Neutrophil (primary cell): ENCODE measurements around the gene CHCHD6.

Experiments used
- H3K27ac ChIP-seq: fragments of 200-600 bp; sonication (generic); 2 replicates; pipeline ENCODE4 v1.5.1; 2016; ENCODE audit warnings: mild to moderate bottlenecking, moderate library complexity
- H3K27me3 ChIP-seq: fragments of 200-600 bp; sonication (generic); 2 replicates; pipeline ENCODE4 v1.6.0; 2016; ENCODE audit warnings: mild to moderate bottlenecking
- H3K36me3 ChIP-seq: fragments of 200-600 bp; sonication (generic); 2 replicates; pipeline ENCODE4 v1.5.1; 2017
- H3K4me1 ChIP-seq, 2 experiments: fragments of 200-600 bp in 1 of 2; sonication (generic) in 1 of 2; 1 replicate in 1 of 2; 2 replicates in 1 of 2; pipeline versions ENCODE4 v1.5.1 to v1.6.1; 2013 to 2016; ENCODE audit warnings: low read depth in 1 of 2, low read length in 1 of 2, mild to moderate bottlenecking in 1 of 2, moderate library complexity in 1 of 2; ENCODE audit not compliant: control insufficient read depth in 1 of 2, insufficient read depth in 1 of 2
- H3K4me3 ChIP-seq, 2 experiments: fragments of 200-600 bp in 1 of 2; sonication (generic) in 1 of 2; 1 replicate in 1 of 2; 2 replicates in 1 of 2; pipeline ENCODE4 v1.5.1; 2013 to 2016; ENCODE audit warnings: low read depth in 1 of 2, low read length in 1 of 2, mild to moderate bottlenecking in 1 of 2, moderate library complexity in 1 of 2
- H3K9me3 ChIP-seq: fragments of 200-600 bp; sonication (generic); 2 replicates; pipeline ENCODE4 v1.5.1; 2016
- TF ChIP-seq, protein P1 (sequence below): fragments of 200-600 bp; sonication (generic); IDR thresholded peaks from 2 replicates; pipeline ENCODE4 v1.5.1; 2016; ENCODE audit warnings: antibody characterized with exemption

The CHCHD6 gene

DNA sequence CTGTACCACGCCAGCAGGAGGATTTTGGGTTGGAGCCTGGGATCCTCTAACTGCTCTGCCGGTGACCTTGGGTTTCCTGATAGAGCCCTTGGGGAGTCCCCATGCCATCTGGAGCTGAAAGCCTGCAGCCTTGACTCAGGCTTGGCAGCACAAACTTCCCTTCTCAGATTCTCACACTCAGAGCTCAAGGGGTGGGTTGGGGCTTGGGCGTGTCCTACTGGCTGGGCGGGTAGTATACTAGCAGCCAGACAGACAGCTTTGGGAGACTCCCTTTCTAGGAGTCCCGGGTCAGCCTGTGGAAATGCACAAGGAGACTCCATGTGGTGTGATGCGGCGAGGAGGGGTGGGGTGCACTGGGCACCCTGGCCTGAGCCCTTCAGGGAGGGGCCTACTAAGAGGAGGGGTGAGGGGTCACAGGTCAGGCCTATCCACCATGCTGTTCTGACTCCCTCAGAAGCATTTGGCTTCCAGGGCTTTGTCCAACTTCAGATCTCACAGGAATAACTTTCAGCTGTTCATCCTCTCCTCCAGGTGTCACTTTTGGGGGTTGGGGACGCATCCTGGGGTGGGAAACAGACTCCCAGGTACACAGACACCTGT is 257.3 kb downstream of the CHCHD6 start:
- no peaks in the 10 kb centered on the region for H3K36me3 ChIP-seq
- no peaks in the 10 kb centered on the region for H3K27me3 ChIP-seq
- no peak overlapping the region for H3K27ac ChIP-seq
- H3K4me1 ChIP-seq, result no peaks in the 10 kb centered on the region
- no peak overlapping the region for H3K4me3 ChIP-seq
- TF ChIP-seq, protein P1, sequence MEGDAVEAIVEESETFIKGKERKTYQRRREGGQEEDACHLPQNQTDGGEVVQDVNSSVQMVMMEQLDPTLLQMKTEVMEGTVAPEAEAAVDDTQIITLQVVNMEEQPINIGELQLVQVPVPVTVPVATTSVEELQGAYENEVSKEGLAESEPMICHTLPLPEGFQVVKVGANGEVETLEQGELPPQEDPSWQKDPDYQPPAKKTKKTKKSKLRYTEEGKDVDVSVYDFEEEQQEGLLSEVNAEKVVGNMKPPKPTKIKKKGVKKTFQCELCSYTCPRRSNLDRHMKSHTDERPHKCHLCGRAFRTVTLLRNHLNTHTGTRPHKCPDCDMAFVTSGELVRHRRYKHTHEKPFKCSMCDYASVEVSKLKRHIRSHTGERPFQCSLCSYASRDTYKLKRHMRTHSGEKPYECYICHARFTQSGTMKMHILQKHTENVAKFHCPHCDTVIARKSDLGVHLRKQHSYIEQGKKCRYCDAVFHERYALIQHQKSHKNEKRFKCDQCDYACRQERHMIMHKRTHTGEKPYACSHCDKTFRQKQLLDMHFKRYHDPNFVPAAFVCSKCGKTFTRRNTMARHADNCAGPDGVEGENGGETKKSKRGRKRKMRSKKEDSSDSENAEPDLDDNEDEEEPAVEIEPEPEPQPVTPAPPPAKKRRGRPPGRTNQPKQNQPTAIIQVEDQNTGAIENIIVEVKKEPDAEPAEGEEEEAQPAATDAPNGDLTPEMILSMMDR, result no peak
- no peaks in the 10 kb centered on the region for H3K9me3 ChIP-seq

DNA sequence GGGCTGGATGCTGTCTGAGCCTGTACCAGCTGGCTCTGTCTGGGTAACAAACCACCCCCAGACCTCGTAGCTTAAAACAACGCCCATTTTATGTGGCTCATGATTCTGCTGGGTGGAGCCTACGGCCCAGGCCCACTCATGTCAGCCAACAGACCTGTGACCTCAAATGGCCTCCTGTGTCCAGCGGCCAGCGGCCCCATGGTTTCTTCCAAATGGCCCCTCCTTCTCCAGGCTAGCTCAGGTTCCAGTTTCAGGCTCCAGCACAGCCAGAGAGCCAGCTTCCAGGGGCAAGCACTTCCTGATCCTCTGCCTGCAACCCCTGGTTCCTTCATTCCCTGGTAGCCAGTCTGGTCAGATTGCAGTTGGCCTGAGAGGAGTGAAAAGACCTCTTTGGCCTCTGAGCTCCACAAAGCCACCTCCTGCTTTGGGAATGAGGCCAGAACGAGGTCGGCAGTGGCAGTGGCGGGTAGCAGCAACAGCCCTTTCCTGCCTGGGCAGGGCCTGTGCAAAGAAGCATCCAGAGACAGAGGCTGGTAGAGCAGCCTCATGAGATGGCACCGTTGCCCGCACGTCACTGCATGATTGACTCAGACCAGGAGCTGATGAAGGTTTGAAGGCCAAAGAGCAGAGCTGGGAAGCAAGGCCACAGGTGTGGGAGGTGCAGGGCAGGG is 257.9 kb downstream of the CHCHD6 start:
- H3K27ac ChIP-seq, result no peak overlapping the region
- H3K4me1 ChIP-seq, result no peaks in the 10 kb centered on the region
- TF ChIP-seq, protein P1, result no peak
- H3K4me3 ChIP-seq, result no peak overlapping the region
- H3K27me3 ChIP-seq, result no peaks in the 10 kb centered on the region
- H3K36me3 ChIP-seq, result no peaks in the 10 kb centered on the region
- no peaks in the 10 kb centered on the region for H3K9me3 ChIP-seq

DNA sequence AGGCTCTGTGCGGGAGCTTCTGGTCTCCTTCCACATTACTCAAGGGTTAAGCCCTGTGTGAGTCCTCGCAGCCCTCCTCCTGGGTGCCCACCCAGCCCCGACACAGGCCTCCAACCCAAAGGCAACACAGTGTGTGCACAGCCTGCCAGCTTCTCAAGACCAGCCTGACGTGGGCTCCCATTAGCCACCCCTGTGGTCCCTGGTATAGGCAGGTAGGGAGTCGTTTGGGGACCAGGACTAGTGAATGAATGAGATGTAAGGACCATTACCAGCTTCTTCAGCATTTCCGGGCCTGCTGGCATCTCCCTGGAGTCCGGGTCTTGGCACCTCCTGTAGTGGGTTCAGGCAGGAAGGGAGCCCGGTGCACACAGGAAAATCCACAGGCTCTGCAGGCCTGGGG is 258.7 kb downstream of the CHCHD6 start:
- Histone ChIP-seq H3K27me3 (peaks cover 2% of the 10 kb centered on the region), H3K27ac (no peak overlapping the region), H3K9me3 (no peaks in the 10 kb centered on the region), H3K4me1 (no peaks in the 10 kb centered on the region), H3K36me3 (no peaks in the 10 kb centered on the region), H3K4me3 (no peak overlapping the region)
- TF ChIP-seq, protein P1, result no peak

DNA sequence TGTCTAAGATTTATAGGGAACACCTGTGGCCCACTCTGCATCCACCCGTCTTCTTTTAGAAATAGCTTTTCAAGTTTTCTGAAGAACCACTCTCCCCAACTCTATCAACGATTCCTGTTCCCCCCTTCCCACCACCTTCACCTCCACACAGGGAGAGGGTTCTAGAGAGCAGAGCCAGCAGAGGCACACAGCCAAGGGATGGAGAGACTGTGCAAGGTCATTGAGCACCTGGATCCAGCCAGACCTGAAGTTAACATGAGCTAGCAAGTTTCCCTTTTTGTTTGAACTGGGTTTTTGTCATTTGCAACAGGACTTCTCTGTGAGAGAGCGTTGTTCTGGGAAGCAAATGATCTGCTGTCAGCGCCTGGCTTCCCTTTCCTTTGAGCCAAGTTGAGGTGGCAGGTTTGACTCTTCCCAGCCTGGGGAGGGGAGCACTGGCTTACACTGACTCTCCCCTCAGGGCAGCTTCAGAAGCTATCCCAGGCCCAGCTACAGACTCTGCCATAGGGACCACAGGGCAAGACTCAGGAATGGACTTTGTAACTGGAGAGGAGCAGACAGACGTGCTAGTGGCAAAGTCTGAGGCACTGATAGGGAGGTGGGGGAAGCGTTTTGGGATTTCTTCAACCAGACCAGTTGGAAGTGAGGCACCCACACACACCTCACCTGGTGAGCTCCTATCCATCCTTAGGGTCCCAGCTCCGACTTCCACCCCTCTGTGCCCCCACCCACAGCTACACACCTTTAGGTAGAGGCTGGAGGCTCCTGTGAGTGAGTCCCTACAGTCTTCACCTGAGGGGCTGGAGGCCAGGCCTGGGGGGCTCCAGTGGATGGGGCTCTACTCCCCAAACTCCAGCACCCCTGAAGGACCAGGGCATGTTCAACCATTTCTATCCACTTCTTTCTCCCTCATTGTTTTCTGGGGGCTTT is 259.5 kb downstream of the CHCHD6 start:
- Histone ChIP-seq H3K9me3 (no peaks in the 10 kb centered on the region), H3K36me3 (no peaks in the 10 kb centered on the region), H3K4me3 (no peak overlapping the region), H3K27me3 (peaks cover 9% of the 10 kb centered on the region), H3K27ac (no peak overlapping the region), H3K4me1 (no peaks in the 10 kb centered on the region)
- TF ChIP-seq, protein P1, result no peak

DNA sequence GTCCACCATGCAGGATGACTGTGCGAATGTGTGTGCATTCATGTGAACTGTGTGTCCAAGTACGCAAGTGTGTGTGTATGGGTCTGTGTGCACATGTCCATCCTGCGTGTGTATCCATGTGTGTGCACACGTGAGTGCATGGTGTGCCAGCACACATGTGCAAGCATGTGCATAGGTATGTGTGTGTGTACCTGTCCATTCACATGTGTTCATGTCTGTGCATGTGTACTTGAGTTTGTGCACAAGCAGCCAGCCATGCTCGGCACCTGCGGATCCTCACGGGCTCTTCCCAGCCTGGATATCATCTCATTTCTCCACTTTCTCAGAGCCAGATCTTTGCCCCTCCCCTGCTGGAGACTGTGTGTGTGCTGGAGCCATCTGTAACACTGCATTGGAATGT is 260.2 kb downstream of the CHCHD6 start:
- Histone ChIP-seq H3K27me3 (peaks cover 16% of the 10 kb centered on the region), H3K4me1 (no peaks in the 10 kb centered on the region), H3K27ac (no peak overlapping the region), H3K9me3 (no peaks in the 10 kb centered on the region), H3K4me3 (no peak overlapping the region), H3K36me3 (no peaks in the 10 kb centered on the region)
- TF ChIP-seq, protein P1, result no peak
